Measurements from ENCODE around the gene BAX.

Gene BAX

GRCh38 chr19:48963371-48964204 is 8.9 kb downstream of the BAX start:
- DNase-seq = peak; percentile 87

GRCh38 chr19:48964205-48965039 is 9.7 kb downstream of the BAX start:
- DNase-seq = no peak

- peak; percentile 94 for DNase-seq
Measured at GRCh38 chr19:48965040-48965805, 10.5 kb downstream of the BAX start, which contains the start of gene FTL. Gene FTL (plus strand): TSS chr19:48965309. CDS start chr19:48965508, 199 bp downstream.

- peak; percentile 93 for DNase-seq
Measured at GRCh38 chr19:48965806-48966540, 11.3 kb downstream of the BAX start.

- DNase-seq = no peak
Measured at GRCh38 chr19:48966541-48967345, 12.1 kb downstream of the BAX start.

- DNase-seq = no peak
Measured at GRCh38 chr19:48967346-48968178, 12.9 kb downstream of the BAX start.

GRCh38 chr19:48968179-48968661 is 13.5 kb downstream of the BAX start:
- DNase-seq = no peak

- no peak for DNase-seq
Measured at GRCh38 chr19:48968813-48969218, 14.1 kb downstream of the BAX start.

GRCh38 chr19:48969276-48970138 is 14.8 kb downstream of the BAX start:
- no peak for DNase-seq

- DNase-seq = no peak
Measured at GRCh38 chr19:48970139-48970766, 15.6 kb downstream of the BAX start.

- peak; percentile 95 for DNase-seq
Measured at GRCh38 chr19:48970923-48971395, 16.3 kb downstream of the BAX start.

GRCh38 chr19:48975947-48976847 is 21.5 kb downstream of the BAX start:
- no peak for DNase-seq

- no peak for DNase-seq
Measured at GRCh38 chr19:48977061-48977460, 22.4 kb downstream of the BAX start.

- no peak for DNase-seq
Measured at GRCh38 chr19:48982280-48982679, 27.6 kb downstream of the BAX start.

GRCh38 chr19:48985711-48986110 is 31.0 kb downstream of the BAX start:
- DNase-seq = no peak

GRCh38 chr19:48986211-48986610 is 31.5 kb downstream of the BAX start:
- no peak for DNase-seq

GRCh38 chr19:48987323-48987722 is 32.6 kb downstream of the BAX start:
- DNase-seq = no peak

- DNase-seq = no peak
Measured at GRCh38 chr19:48988286-48988685, 33.6 kb downstream of the BAX start.

Measured in stimulated activated CD8-positive, alpha-beta memory T cell treated with anti-CD3 and anti-CD28 coated beads, Interleukin-4, amount 100 ng/mL, for 48 hours (primary cell).